Psoas muscle (tissue), 8 donors: ENCODE data around the gene SEMA3D. TPM values are rescaled to one million over a fixed set of nuclear protein-coding genes. Genes with fewer than 3 reads are reported as not detected.

ENCODE experiments used
- ATAC-seq, 4 donors: fragments of 200-7000 bp; cut with Tn5 transposase; one replicate each; pipeline ENCODE4 v1.9.1; 2020; ENCODE audit warnings: moderate library complexity in 3 of 4, mild to moderate bottlenecking in 2 of 4
- DNase-seq, 2 donors: peaks; one replicate each; pipeline ENCODE4 v3.0.0-alpha.2; 2020
- H3K27ac ChIP-seq: fragments of 200-600 bp; one replicate; pipeline ENCODE4 v1.8.0; 2022
- H3K27me3 ChIP-seq, 3 donors: fragments of 200-600 bp in 1 of 3; one replicate each; pipeline versions ENCODE4 v1.6.1 to v1.8.0; 2013 to 2022; ENCODE audit warnings: low read length in 2 of 3, mild to moderate bottlenecking in 2 of 3, moderate library complexity in 1 of 3; ENCODE audit not compliant: insufficient read depth in 3 of 3
- H3K36me3 ChIP-seq, 2 donors: fragments of 200-600 bp in 1 of 2; one replicate each; pipeline versions ENCODE4 v1.6.1 to v1.8.0; 2013 to 2022; ENCODE audit warnings: low read depth in 1 of 2, mild to moderate bottlenecking in 1 of 2, moderate library complexity in 1 of 2; ENCODE audit not compliant: insufficient read depth in 1 of 2
- H3K4me1 ChIP-seq: fragments of 200-600 bp; one replicate; pipeline ENCODE4 v1.8.0; 2022
- H3K4me3 ChIP-seq: fragments of 200-600 bp; one replicate; pipeline ENCODE4 v1.8.0; 2022; ENCODE audit warnings: mild to moderate bottlenecking
- H3K9me3 ChIP-seq: fragments of 200-600 bp; one replicate; pipeline ENCODE4 v1.8.0; 2022
- WGBS, 3 donors: extraction: QIAGEN DNeasy Blood & Tissue Kit; methylation state at CpG; one replicate each; pipeline versions ENCODE4 v1.1.6 to v1.1.7; 2013; 5-methylcytosine and 5-hydroxymethylcytosine counted together
- intact Hi-C, 2 donors: fragments of 100-400 bp; cut with DNase I; formaldehyde crosslinking; loops; one replicate each; pipeline versions ENCODE4 v1.11.0 to v1.14.2; 2022
- polyA plus RNA-seq, 3 donors: library from polyadenylated mRNA; stranded (reverse); fragments of 200-250 nt; gene quantifications; one replicate each; pipeline ENCODE4 v1.2.3, GENCODE V29; 2013
- total RNA-seq, 4 donors: library from RNA; stranded (reverse); fragmentation: NEBNext Ultra II Directional in 2 of 4; extraction: Animal tissue kit (Norgen Biotek cat#: 25700) in 2 of 4; gene quantifications; one replicate each; pipeline versions ENCODE4 v1.2.1 to v1.2.4, GENCODE V29; 2021 to 2023
- TF ChIP-seq, protein P1 (sequence below): fragments of 200-600 bp; IDR thresholded peaks from one replicate; pipeline ENCODE4 v1.8.0; 2022; ENCODE audit warnings: antibody characterized with exemption
- donor health status: healthy with polysubstance abuse.
- donor health status: DM: no; HTN: no; CAD: no; lungs with moderate emphysema.
- donor health status: Bipolar disorder and iron deficiency.
- donor health status: healthy.
- donor health status: DM: yes; HTN: yes; CAD: no.
- donor health status: DM: no; HTN: no; CAD: no.
- donor health status: DM: no; HTN: no; CAD: no.
- donor health status: DM: yes; HTN: yes; CAD: no.

The SEMA3D gene
- total and polyA plus RNA-seq, 7 donors = 0.01 to 0.28 (median 0.06) TPM; not detected in 1

DNA sequence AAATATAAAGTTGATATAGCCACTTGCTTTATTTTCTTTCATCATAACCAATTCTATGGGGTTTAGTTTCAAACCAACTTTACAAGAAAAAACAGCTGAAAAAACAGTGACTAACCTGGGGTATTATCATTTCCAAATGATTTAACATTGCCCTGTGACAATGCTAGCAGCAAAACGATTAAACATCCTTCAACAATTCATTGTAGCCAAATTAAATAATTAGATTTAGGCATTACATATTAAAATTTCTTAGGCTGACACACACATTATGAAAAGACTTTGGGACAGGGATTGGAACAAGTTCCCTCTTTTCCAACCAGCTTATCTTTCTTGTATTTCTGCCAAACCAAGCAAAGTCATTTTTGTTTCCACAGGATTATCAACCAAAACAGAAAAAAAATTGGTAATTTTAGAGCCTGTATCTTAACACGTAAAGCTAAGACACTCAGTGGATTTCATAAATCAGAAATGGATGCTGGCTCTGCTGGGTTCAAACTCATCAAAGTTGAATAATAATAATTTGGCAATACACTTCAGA lies 84.0 kb downstream of the SEMA3D start:
- Histone ChIP-seq H3K27me3 (no peaks in the 10 kb centered on the region), H3K4me1 (no peaks in the 10 kb centered on the region), H3K4me3 (no peak overlapping the region), H3K36me3 (no peaks in the 10 kb centered on the region), H3K9me3 (no peaks in the 10 kb centered on the region), H3K27ac (no peak overlapping the region)
- intact Hi-C loops = no loop called here
- TF ChIP-seq, protein P1, sequence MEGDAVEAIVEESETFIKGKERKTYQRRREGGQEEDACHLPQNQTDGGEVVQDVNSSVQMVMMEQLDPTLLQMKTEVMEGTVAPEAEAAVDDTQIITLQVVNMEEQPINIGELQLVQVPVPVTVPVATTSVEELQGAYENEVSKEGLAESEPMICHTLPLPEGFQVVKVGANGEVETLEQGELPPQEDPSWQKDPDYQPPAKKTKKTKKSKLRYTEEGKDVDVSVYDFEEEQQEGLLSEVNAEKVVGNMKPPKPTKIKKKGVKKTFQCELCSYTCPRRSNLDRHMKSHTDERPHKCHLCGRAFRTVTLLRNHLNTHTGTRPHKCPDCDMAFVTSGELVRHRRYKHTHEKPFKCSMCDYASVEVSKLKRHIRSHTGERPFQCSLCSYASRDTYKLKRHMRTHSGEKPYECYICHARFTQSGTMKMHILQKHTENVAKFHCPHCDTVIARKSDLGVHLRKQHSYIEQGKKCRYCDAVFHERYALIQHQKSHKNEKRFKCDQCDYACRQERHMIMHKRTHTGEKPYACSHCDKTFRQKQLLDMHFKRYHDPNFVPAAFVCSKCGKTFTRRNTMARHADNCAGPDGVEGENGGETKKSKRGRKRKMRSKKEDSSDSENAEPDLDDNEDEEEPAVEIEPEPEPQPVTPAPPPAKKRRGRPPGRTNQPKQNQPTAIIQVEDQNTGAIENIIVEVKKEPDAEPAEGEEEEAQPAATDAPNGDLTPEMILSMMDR = no peak
- 13 to 22% (median 20%) methylated on average over 2 of the region's 2 CpGs for WGBS, 3 donors
- no peak for DNase-seq
- ATAC-seq = no peak

DNA sequence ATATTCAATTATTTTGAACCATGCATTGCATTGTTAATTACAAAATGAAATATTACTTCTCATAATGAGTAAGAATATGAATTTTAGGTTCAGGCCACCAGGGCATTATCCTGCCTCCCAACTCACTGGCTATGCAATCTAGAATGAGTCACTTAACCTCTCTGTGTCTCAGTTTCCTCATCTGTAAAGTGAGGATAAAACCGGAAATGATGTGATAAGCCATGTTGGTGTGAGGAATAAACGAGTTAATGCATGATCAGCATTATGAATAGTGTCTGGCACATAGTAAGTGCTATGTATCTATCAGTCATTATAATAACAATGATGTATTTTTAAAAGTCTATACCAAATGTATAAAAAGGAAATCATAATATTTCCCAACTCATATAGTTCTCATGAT lies 85.5 kb downstream of the SEMA3D start:
- 81 to 89% (median 87%) methylated on average over 2 of the region's 2 CpGs for WGBS, 3 donors
- ATAC-seq = no peak
- TF ChIP-seq, protein P1 = no peak

DNA sequence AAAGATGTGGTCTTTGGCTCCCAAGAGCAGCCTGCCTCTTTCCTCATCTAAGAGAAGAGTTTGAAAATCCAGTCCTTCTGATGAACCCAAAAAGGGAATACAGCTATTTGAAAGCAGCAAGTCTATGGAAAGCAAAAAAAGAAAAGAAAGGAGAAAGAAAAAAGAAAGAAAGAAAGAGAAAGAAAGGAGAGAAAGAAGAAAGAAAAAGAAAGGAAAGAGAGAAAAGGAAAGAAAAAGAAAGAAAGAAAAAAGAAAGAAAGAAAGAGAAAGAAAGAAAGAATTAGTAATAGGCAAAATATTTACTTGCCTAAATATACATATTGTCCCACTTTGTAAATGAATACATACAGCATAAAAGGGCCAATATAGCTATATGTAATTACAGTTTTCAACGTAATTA lies 89.0 kb downstream of the SEMA3D start:
- H3K27ac ChIP-seq = no peak overlapping the region
- WGBS, 3 donors = 69 to 82% (median 70%) methylated on average over 1 of the region's 1 CpG
- no peak for DNase-seq
- H3K4me3 ChIP-seq = no peak overlapping the region
- H3K36me3 ChIP-seq = no peaks in the 10 kb centered on the region
- intact Hi-C loops = no loop called here
- H3K27me3 ChIP-seq = no peaks in the 10 kb centered on the region
- H3K4me1 ChIP-seq = no peaks in the 10 kb centered on the region
- no peak for ATAC-seq
- H3K9me3 ChIP-seq = no peaks in the 10 kb centered on the region
- TF ChIP-seq, protein P1 = no peak

More for the DNA sequence above, 85.5 kb downstream of the SEMA3D start:
- intact Hi-C loops = no loop called here
- H3K27me3 ChIP-seq = no peaks in the 10 kb centered on the region
- H3K9me3 ChIP-seq = no peaks in the 10 kb centered on the region
- H3K36me3 ChIP-seq = no peaks in the 10 kb centered on the region
- no peaks in the 10 kb centered on the region for H3K4me1 ChIP-seq
- no peak for DNase-seq
- no peak overlapping the region for H3K27ac ChIP-seq
- no peak overlapping the region for H3K4me3 ChIP-seq

DNA sequence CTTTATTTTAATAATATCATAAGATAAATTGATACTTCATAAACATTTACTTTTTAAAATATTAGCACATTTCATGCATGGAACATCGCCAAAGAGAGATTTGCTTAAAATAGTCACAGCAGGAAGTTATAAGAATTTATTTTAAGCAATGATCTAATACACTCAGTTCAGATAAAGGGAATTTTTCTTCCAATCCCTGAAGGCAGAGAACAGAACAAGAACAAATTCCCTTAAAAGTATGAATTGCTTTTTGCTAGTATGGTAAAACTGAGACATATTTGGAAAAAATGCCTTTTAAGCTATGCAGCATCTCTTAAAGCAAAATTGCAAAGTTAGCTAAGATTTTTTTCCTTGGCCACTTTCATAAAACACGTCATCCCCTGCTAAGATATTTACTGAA lies 91.0 kb downstream of the SEMA3D start:
- no peak overlapping the region for H3K27ac ChIP-seq
- ATAC-seq (no peak), DNase-seq (no peak)
- no peaks in the 10 kb centered on the region for H3K9me3 ChIP-seq
- 60 to 64% (median 62%) methylated on average over 2 of the region's 2 CpGs for WGBS, 3 donors
- H3K27me3 ChIP-seq = no peaks in the 10 kb centered on the region
- TF ChIP-seq, protein P1 = no peak
- H3K4me1 ChIP-seq = no peaks in the 10 kb centered on the region
- H3K4me3 ChIP-seq = no peak overlapping the region
- intact Hi-C loops = no loop called here
- no peaks in the 10 kb centered on the region for H3K36me3 ChIP-seq

DNA sequence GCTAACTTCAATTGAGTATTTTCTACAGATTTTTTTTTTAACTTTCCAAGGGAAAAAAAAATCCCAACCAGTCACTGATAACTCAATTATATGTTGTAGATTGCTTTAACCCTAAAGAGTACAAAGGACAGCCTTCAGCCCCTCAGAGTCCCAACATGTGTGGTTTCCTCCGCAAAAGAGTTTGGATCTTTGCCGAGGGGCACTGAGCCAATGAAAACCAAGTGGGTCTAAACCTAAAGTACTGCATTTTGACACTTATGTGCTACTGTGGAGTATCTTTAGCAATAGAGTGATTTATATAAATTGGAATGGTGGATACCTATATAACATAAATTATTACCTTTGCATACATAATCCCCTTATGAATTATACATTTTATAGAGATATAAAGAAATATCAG lies 91.5 kb downstream of the SEMA3D start:
- no peak overlapping the region for H3K27ac ChIP-seq

More for the DNA sequence above, 91.5 kb downstream of the SEMA3D start:
- intact Hi-C loops = no loop called here
- ATAC-seq (no peak), DNase-seq (no peak)
- H3K36me3 ChIP-seq = no peaks in the 10 kb centered on the region
- no peaks in the 10 kb centered on the region for H3K4me1 ChIP-seq
- no peaks in the 10 kb centered on the region for H3K9me3 ChIP-seq
- no peak overlapping the region for H3K4me3 ChIP-seq
- WGBS, 3 donors = 47 to 59% (median 50%) methylated on average over 2 of the region's 2 CpGs
- TF ChIP-seq, protein P1 = no peak
- H3K27me3 ChIP-seq = no peaks in the 10 kb centered on the region
